ENCODE data around the gene LZTR1. TPM values are rescaled to one million over a fixed set of nuclear protein-coding genes. Genes with fewer than 3 reads are reported as not detected.

Gene LZTR1
- total RNA-seq, 1 experiment from 2014 or later: 23.4 TPM

GRCh38 chr22:20982563-20982882, 426 bp downstream of the LZTR1 start:
- Histone ChIP-seq H3F3A (ENCODE audit: insufficient read depth, low read depth) (no peaks in the 10 kb centered on the region), H3K4me1 (replicated peaks; ENCODE audit: insufficient read depth) (peaks cover 8% of the 10 kb centered on the region; the same call in 1 of the 2 replicates), H4K20me1 (ENCODE audit: insufficient read depth) (no peaks in the 10 kb centered on the region), H3K79me2 (ENCODE audit: low read depth) (no peaks in the 10 kb centered on the region), H3K9me3 (ENCODE audit: insufficient read depth, low read depth) (peaks cover 5% of the 10 kb centered on the region; the same call in 1 of the 2 replicates), H3K9me2 (ENCODE audit: insufficient read depth) (no peaks in the 10 kb centered on the region), H3K4me2 (peak overlapping the region; percentile 88), H3K27me3 (ENCODE audit: insufficient read depth, low read depth) (no peaks in the 10 kb centered on the region), H3K27ac (no peak overlapping the region), H2AFZ (peak overlapping the region; percentile 89), H3K36me3 (ENCODE audit: low read depth) (no peaks in the 10 kb centered on the region), H3K4me3 (peak overlapping the region; percentile 63)
- intact Hi-C loops (cut with micrococcal nuclease; ENCODE audit: unreplicated experiment): loop anchor here (1.0 kb wide), 1 partner anchor 20 kb away; the partner anchor contains the start of gene THAP7
- POLR2A ChIA-PET (ENCODE audit: unreplicated experiment): no interaction called here
- TF ChIP-seq EZH2 (IDR thresholded peaks at IDR 0.05; ENCODE audit: low read depth): no peak
- no peak for TF ChIP-seq CTCF (conservative IDR thresholded peaks at IDR 0.05)
- BruUV-seq (replicated peaks): no TSS peak
- no peak for DNase-seq
- CTCF ChIA-PET: interaction anchor here (0.8 to 0.9 kb wide), 3 partner anchors 23 to 205 kb away, joined by 3 to 5 read pairs (median 4); no protein-coding TSS in a partner anchor

- POLR2A ChIA-PET (ENCODE audit: unreplicated experiment): no interaction called here
Observed at GRCh38 chr22:20983081-20983771, 1.1 kb downstream of the LZTR1 start.

GRCh38 chr22:20985720-20986119, 3.6 kb downstream of the LZTR1 start:
- peaks cover 8% of the 10 kb centered on the region; the same call in 1 of the 2 replicates for H3K4me1 ChIP-seq (replicated peaks; ENCODE audit: insufficient read depth)
- no peak for DNase-seq
- no TSS peak for BruUV-seq (replicated peaks)
- no peaks in the 10 kb centered on the region for H3K27me3 ChIP-seq (ENCODE audit: insufficient read depth, low read depth)
- H3K79me2 ChIP-seq (ENCODE audit: low read depth): no peaks in the 10 kb centered on the region
- H3K36me3 ChIP-seq (ENCODE audit: low read depth): no peaks in the 10 kb centered on the region
- intact Hi-C loops (cut with micrococcal nuclease; ENCODE audit: unreplicated experiment): no loop called here
- ChIA-PET CTCF (no interaction called here), POLR2A (ENCODE audit: unreplicated experiment) (no interaction called here)
- no peaks in the 10 kb centered on the region for H3K9me2 ChIP-seq (ENCODE audit: insufficient read depth)
- H3K9me3 ChIP-seq (ENCODE audit: insufficient read depth, low read depth): no peaks in the 10 kb centered on the region
- TF ChIP-seq EZH2 (IDR thresholded peaks at IDR 0.05; ENCODE audit: low read depth) (no peak), CTCF (conservative IDR thresholded peaks at IDR 0.05) (no peak)
- no peaks in the 10 kb centered on the region for H3F3A ChIP-seq (ENCODE audit: insufficient read depth, low read depth)
- no peak overlapping the region for H2AFZ ChIP-seq
- H3K4me3 ChIP-seq: no peak overlapping the region
- H3K4me2 ChIP-seq: no peak overlapping the region
- no peaks in the 10 kb centered on the region for H4K20me1 ChIP-seq (ENCODE audit: insufficient read depth)
- no peak overlapping the region for H3K27ac ChIP-seq

More at GRCh38 chr22:20983081-20983771, 1.1 kb downstream of the LZTR1 start:
- BruUV-seq (replicated peaks): TSS peak; percentile 38
- Histone ChIP-seq H3K9me2 (ENCODE audit: insufficient read depth) (no peaks in the 10 kb centered on the region), H3K36me3 (ENCODE audit: low read depth) (no peaks in the 10 kb centered on the region), H3K79me2 (ENCODE audit: low read depth) (no peaks in the 10 kb centered on the region), H3K4me3 (peak overlapping the region; percentile 63; the same call in 1 of the 2 replicates), H2AFZ (no peak overlapping the region; the same call in 1 of the 2 replicates), H3K9me3 (ENCODE audit: insufficient read depth, low read depth) (peaks cover 5% of the 10 kb centered on the region; the same call in 1 of the 2 replicates), H4K20me1 (ENCODE audit: insufficient read depth) (no peaks in the 10 kb centered on the region), H3F3A (ENCODE audit: insufficient read depth, low read depth) (no peaks in the 10 kb centered on the region), H3K27ac (no peak overlapping the region), H3K4me1 (replicated peaks; ENCODE audit: insufficient read depth) (peaks cover 8% of the 10 kb centered on the region; the same call in 1 of the 2 replicates), H3K4me2 (peak overlapping the region; percentile 88), H3K27me3 (ENCODE audit: insufficient read depth, low read depth) (no peaks in the 10 kb centered on the region)
- TF ChIP-seq CTCF (conservative IDR thresholded peaks at IDR 0.05) (no peak), EZH2 (IDR thresholded peaks at IDR 0.05; ENCODE audit: low read depth) (no peak)
- intact Hi-C loops (cut with micrococcal nuclease; ENCODE audit: unreplicated experiment): no loop called here
- CTCF ChIA-PET: no interaction called here
- no peak for DNase-seq

Data from PC-9 (cell line).